Left lung (tissue), 10 donors: ENCODE results near the gene SUSD5. TPM values are rescaled to one million over a fixed set of nuclear protein-coding genes. Genes with fewer than 3 reads are reported as not detected.
"Not testable (repeated sequence)": the region's sequence is repeated elsewhere in the genome, so short reads cannot be mapped to it uniquely, and the experiment has no call there.

Experiments
- ATAC-seq: fragments of 200-7000 bp; cut with Tn5 transposase; one replicate; pipeline ENCODE4 v1.9.1; 2020; ENCODE audit warnings: moderate library complexity
- DNase-seq, 4 donors: peaks; one replicate each; pipeline ENCODE4 v3.0.0-alpha.2; 2013 to 2020
- H3K27ac ChIP-seq, 2 donors: fragments of 200-600 bp; sonication (generic) in 1 of 2; one replicate each; pipeline versions ENCODE4 v1.5.0 to v1.8.0; 2020 to 2021
- H3K27me3 ChIP-seq, 2 donors: fragments of 200-600 bp; sonication (generic) in 1 of 2; one replicate each; pipeline versions ENCODE4 v1.5.0 to v1.8.0; 2020 to 2021
- H3K36me3 ChIP-seq, 2 donors: fragments of 200-600 bp; sonication (generic) in 1 of 2; one replicate each; pipeline versions ENCODE4 v1.5.0 to v1.8.0; 2020 to 2021
- H3K4me1 ChIP-seq, 2 donors: fragments of 200-600 bp; one replicate each; pipeline ENCODE4 v1.8.0; 2021
- H3K4me3 ChIP-seq, 2 donors: fragments of 200-600 bp; sonication (generic) in 1 of 2; one replicate each; pipeline versions ENCODE4 v1.5.0 to v1.8.0; 2020 to 2021; ENCODE audit warnings: mild to moderate bottlenecking in 1 of 2
- H3K9me3 ChIP-seq, 2 donors: fragments of 200-600 bp; sonication (generic) in 1 of 2; one replicate each; pipeline versions ENCODE4 v1.5.0 to v1.8.0; 2020 to 2021
- CTCF ChIP-seq, 2 donors: fragments of 200-600 bp; sonication (generic) in 1 of 2; IDR thresholded peaks; one replicate each; pipeline versions ENCODE4 v1.5.0 to v1.8.0; 2021; ENCODE audit warnings: antibody characterized with exemption in 2 of 2
- intact Hi-C, 2 donors: fragments of 100-400 bp; cut with DNase I; formaldehyde crosslinking; loops; one replicate each; pipeline versions ENCODE4 v1.11.2 to v1.14.2; 2022
- polyA plus RNA-seq, 6 donors: library from polyadenylated mRNA; unstranded; fragments of 120-200 nt; gene quantifications; one replicate each; pipeline ENCODE4 v1.2.1, GENCODE V29; 2013; ENCODE audit not compliant: insufficient read length in 6 of 6
- total RNA-seq, 2 donors: library from RNA; stranded (reverse); fragmentation: NEBNext Ultra II Directional; extraction: Animal tissue kit (Norgen Biotek cat#: 25700); gene quantifications; one replicate each; pipeline ENCODE4 v1.2.1, GENCODE V29; 2021
- donor health status: DM: no; HTN: yes; CAD: no.
- donor health status: DM: no; HTN: no; CAD: no.

SUSD5 gene
- total and polyA plus RNA-seq, 8 donors = 1.3 to 4.3 (median 3.0) TPM

GRCh38 chr3:33187368-33187634 lies 31.3 kb downstream of the SUSD5 start:
- intact Hi-C loops = no loop called here
- H3K36me3 ChIP-seq = no peaks in the 10 kb centered on the region
- DNase-seq = no peak
- H3K4me3 ChIP-seq = no peak overlapping the region
- H3K27ac ChIP-seq = no peak overlapping the region
- H3K9me3 ChIP-seq = no peaks in the 10 kb centered on the region
- no peaks in the 10 kb centered on the region for H3K27me3 ChIP-seq
- ATAC-seq = no peak
- no peak for TF ChIP-seq CTCF (IDR thresholded peaks at IDR 0.05)
- no peaks in the 10 kb centered on the region for H3K4me1 ChIP-seq

DNA sequence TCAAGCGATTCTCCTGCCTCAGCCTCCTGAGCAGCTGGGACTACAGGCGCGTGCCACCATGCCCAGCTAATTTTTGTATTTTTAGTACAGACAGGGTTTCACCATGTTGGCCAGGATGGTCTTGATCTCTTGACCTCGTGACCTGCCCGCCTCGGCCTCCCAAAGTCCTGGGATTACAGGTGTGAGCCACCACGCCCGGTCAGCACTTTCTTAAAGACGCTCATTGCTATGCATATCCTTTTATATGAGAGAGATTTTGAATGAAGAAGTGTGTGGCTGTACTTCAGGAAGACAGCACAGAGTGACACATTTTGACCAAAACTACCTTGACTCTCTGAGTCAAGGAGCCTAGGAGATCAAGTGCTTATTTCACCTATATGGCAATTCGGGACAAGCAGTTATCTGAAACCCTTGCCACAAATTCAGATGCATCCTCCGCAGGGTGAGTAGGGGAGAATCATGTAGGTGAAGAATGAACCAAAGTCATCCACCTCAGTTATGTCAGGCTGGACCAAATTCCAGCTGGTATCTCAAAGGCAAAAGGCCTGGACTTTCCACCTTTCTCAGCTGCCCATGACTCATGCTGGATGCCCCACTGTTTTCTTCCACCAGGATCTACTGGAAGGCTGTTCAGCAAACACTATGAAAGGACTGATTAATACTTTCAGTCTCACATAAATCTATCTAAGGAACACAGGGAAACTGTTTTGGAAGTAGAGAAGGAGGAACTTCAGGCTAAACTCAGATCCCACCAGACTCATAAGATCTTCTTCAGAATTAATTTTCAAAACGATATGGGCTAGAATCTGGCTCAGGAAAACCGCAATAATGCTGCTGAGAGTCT lies 31.9 kb downstream of the SUSD5 start:
- H3K4me3 ChIP-seq = no peak overlapping the region
- no peak overlapping the region for H3K27ac ChIP-seq
- H3K27me3 ChIP-seq = no peaks in the 10 kb centered on the region
- no peak for TF ChIP-seq CTCF (IDR thresholded peaks at IDR 0.05)
- no peaks in the 10 kb centered on the region for H3K4me1 ChIP-seq
- DNase-seq (no peak), ATAC-seq (no peak)
- intact Hi-C loops = no loop called here
- no peaks in the 10 kb centered on the region for H3K36me3 ChIP-seq
- H3K9me3 ChIP-seq = no peaks in the 10 kb centered on the region

DNA sequence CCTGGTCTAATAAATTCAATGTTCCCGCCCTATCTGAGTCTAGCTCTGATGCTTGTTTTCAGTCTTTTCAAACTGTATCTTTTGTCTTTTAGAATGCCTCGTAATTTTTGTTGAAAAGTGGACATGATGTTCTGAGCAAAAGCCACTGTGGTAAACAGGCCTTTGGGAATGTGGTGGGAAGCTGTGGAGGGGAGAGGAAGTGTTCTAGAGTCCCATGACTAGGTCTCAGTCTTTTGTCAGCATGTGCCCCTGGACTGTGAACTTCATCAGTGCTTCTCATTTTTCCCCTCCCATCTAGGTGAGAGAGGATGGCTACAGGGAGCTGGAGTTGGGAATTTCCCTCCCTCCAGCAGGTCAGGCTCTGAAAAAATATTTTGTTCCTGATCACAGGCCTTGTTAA lies 33.7 kb downstream of the SUSD5 start:
- no peak for TF ChIP-seq CTCF (IDR thresholded peaks at IDR 0.05)
- ATAC-seq = no peak
- H3K27ac ChIP-seq = no peak overlapping the region

GRCh38 chr3:33181641-33182040 lies 37.0 kb downstream of the SUSD5 start:
- H3K27me3 ChIP-seq, intact Hi-C loops, H3K4me3 ChIP-seq, DNase-seq, ATAC-seq, H3K9me3 ChIP-seq, H3K4me1 ChIP-seq, H3K27ac ChIP-seq, H3K36me3 ChIP-seq: not testable (repeated sequence)

More for the DNA sequence above, 33.7 kb downstream of the SUSD5 start:
- intact Hi-C loops = no loop called here
- Histone ChIP-seq H3K9me3 (no peaks in the 10 kb centered on the region), H3K36me3 (no peaks in the 10 kb centered on the region), H3K4me3 (no peak overlapping the region), H3K27me3 (no peaks in the 10 kb centered on the region), H3K4me1 (no peaks in the 10 kb centered on the region)
- no peak for DNase-seq

DNA sequence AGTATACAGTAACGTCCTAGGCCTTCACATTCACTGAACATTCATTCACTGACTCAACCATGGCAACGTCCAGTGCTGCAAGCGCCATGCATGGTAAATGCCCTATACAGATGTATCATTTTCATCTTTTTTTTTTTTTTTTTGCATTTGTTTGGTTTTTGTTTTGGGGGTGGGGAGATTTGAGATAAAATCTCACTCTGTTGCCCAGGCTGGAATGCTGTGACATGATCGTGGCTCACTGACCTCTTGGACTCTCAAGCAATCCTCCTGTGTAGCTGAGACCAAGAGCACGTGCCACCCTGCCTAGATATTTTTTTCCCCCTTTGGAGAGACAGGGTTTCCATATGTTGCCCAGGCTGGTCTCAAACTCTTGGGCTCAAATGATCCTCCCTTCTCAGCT lies 37.4 kb downstream of the SUSD5 start:
- Histone ChIP-seq H3K9me3 (peaks cover 0 to 9% of the 10 kb centered on the region in 2 donors), H3K27ac (no peak overlapping the region), H3K4me3 (no peak overlapping the region), H3K27me3 (no peaks in the 10 kb centered on the region), H3K36me3 (no peaks in the 10 kb centered on the region), H3K4me1 (no peaks in the 10 kb centered on the region)
- DNase-seq (no peak), ATAC-seq (no peak)
- no peak for TF ChIP-seq CTCF (IDR thresholded peaks at IDR 0.05)
- intact Hi-C loops = no loop called here

GRCh38 chr3:33179132-33179531 lies 39.5 kb downstream of the SUSD5 start:
- H3K4me3 ChIP-seq = no peak overlapping the region
- H3K27ac ChIP-seq = no peak overlapping the region
- DNase-seq (no peak), ATAC-seq (no peak)
- H3K36me3 ChIP-seq = no peaks in the 10 kb centered on the region
- TF ChIP-seq CTCF (IDR thresholded peaks at IDR 0.05) = no peak
- peaks cover 0 to 9% of the 10 kb centered on the region in 2 donors for H3K9me3 ChIP-seq
- H3K27me3 ChIP-seq = no peaks in the 10 kb centered on the region
- H3K4me1 ChIP-seq = no peaks in the 10 kb centered on the region
- intact Hi-C loops = no loop called here
